OCI-LY3 (cell line): ENCODE data around the gene CIDEB.

Source experiments
- H2AFZ ChIP-seq: fragments of 200-600, 300-600 bp; shearing (Covaris generic); 2 replicates; pipeline ENCODE4 v1.6.0; 2014; ENCODE audit warnings: antibody characterized with exemption, low read depth, low read length
- H3K27ac ChIP-seq: fragments of 200-600, 300-600 bp; sonication (generic); 2 replicates; pipeline ENCODE4 v1.5.1; 2014; ENCODE audit warnings: mild to moderate bottlenecking, low read length, moderate library complexity, mixed read lengths
- H3K27me3 ChIP-seq: fragments of 200-600, 300-600 bp; sonication (generic); 2 replicates; pipeline ENCODE4 v1.6.1; 2014; ENCODE audit warnings: low read depth, low read length, mixed read lengths
- H3K36me3 ChIP-seq: fragments of 200-600, 300-600 bp; sonication (generic); replicated peaks from 2 replicates; pipeline ENCODE3; 2014; ENCODE audit warnings: low read depth, low read length, mixed read lengths
- H3K4me1 ChIP-seq: fragments of 300-600, 200-600 bp; sonication (generic); 2 replicates; pipeline ENCODE4 v1.6.1; 2014; ENCODE audit warnings: low read length, mixed read lengths
- H3K4me2 ChIP-seq: fragments of 200-600, 300-600 bp; sonication (generic); 2 replicates; pipeline ENCODE4 v1.6.1; 2014; ENCODE audit warnings: low read length, mixed read lengths
- H3K4me3 ChIP-seq: fragments of 300-600, 200-600 bp; sonication (generic); 2 replicates; pipeline ENCODE4 v1.5.1; 2014; ENCODE audit warnings: antibody characterized with exemption, mild to moderate bottlenecking, low read length, moderate library complexity
- H3K79me2 ChIP-seq: fragments of 300-600, 200-600 bp; shearing (Covaris generic); 2 replicates; pipeline ENCODE4 v1.6.1; 2014; ENCODE audit warnings: mild to moderate bottlenecking, low read length, mixed read lengths
- H3K9ac ChIP-seq: fragments of 300-600, 200-600 bp; shearing (Covaris generic); 2 replicates; pipeline ENCODE4 v1.6.0; 2014; ENCODE audit warnings: mild to moderate bottlenecking, low read length, moderate library complexity
- H3K9me3 ChIP-seq: fragments of 200-600, 300-600 bp; shearing (Covaris generic); 2 replicates; pipeline ENCODE4 v1.6.1; 2014; ENCODE audit warnings: low read length, mixed read lengths; ENCODE audit not compliant: insufficient read depth
- H4K20me1 ChIP-seq: fragments of 200-600, 300-600 bp; sonication (generic); 2 replicates; pipeline ENCODE4 v1.6.1; 2016; ENCODE audit warnings: low read length, mixed read lengths; ENCODE audit not compliant: insufficient read depth
- CTCF ChIP-seq: fragments of 200-600, 300-600 bp; sonication (generic); IDR thresholded peaks from 2 replicates; pipeline ENCODE4 v1.5.1; 2014; ENCODE audit warnings: antibody characterized with exemption, low read length, low read depth
- EZH2phosphoT487 ChIP-seq: fragments of 200-600 bp; shearing (Covaris generic); IDR thresholded peaks from 2 replicates; pipeline ENCODE4 v1.6.1; 2018; ENCODE audit warnings: antibody characterized with exemption, mixed run types, low read depth

CIDEB gene

GRCh38 chr14:24261256-24261968 lies 46.4 kb downstream of the CIDEB start:
- no peaks in the 10 kb centered on the region for H3K79me2 ChIP-seq
- no peak overlapping the region for H2AFZ ChIP-seq
- H3K36me3 ChIP-seq, result no peaks in the 10 kb centered on the region
- no peaks in the 10 kb centered on the region for H3K9me3 ChIP-seq
- H3K27me3 ChIP-seq, result no peaks in the 10 kb centered on the region
- H3K9ac ChIP-seq, result no peak overlapping the region
- TF ChIP-seq EZH2phosphoT487 (no peak), CTCF (no peak)
- H3K4me2 ChIP-seq, result no peak overlapping the region
- no peak overlapping the region for H3K4me3 ChIP-seq
- no peak overlapping the region for H3K27ac ChIP-seq
- H4K20me1 ChIP-seq, result no peaks in the 10 kb centered on the region
- H3K4me1 ChIP-seq, result no peaks in the 10 kb centered on the region

- no peak overlapping the region for H3K9ac ChIP-seq
- no peak overlapping the region for H2AFZ ChIP-seq
- TF ChIP-seq EZH2phosphoT487 (no peak), CTCF (no peak)
- no peaks in the 10 kb centered on the region for H3K79me2 ChIP-seq
- no peaks in the 10 kb centered on the region for H3K27me3 ChIP-seq
- H3K27ac ChIP-seq, result no peak overlapping the region
- H3K4me2 ChIP-seq, result no peak overlapping the region
- H3K36me3 ChIP-seq, result no peaks in the 10 kb centered on the region
- no peaks in the 10 kb centered on the region for H3K4me1 ChIP-seq
- H4K20me1 ChIP-seq, result no peaks in the 10 kb centered on the region
- no peak overlapping the region for H3K4me3 ChIP-seq
- H3K9me3 ChIP-seq, result no peaks in the 10 kb centered on the region
Measured at GRCh38 chr14:24260780-24261157, 47.0 kb downstream of the CIDEB start.

GRCh38 chr14:24260026-24260779 lies 47.6 kb downstream of the CIDEB start:
- no peak overlapping the region for H2AFZ ChIP-seq
- no peak overlapping the region for H3K4me2 ChIP-seq
- H3K79me2 ChIP-seq, result no peaks in the 10 kb centered on the region
- H3K27me3 ChIP-seq, result no peaks in the 10 kb centered on the region
- H3K27ac ChIP-seq, result no peak overlapping the region
- no peak overlapping the region for H3K9ac ChIP-seq
- no peak for TF ChIP-seq CTCF
- no peak for TF ChIP-seq EZH2phosphoT487
- H4K20me1 ChIP-seq, result no peaks in the 10 kb centered on the region
- no peaks in the 10 kb centered on the region for H3K36me3 ChIP-seq
- no peaks in the 10 kb centered on the region for H3K9me3 ChIP-seq
- H3K4me1 ChIP-seq, result no peaks in the 10 kb centered on the region
- H3K4me3 ChIP-seq, result no peak overlapping the region

GRCh38 chr14:24259282-24260025 lies 48.3 kb downstream of the CIDEB start:
- no peak overlapping the region for H2AFZ ChIP-seq
- H3K4me3 ChIP-seq, result no peak overlapping the region
- H3K9ac ChIP-seq, result no peak overlapping the region
- H4K20me1 ChIP-seq, result no peaks in the 10 kb centered on the region
- no peaks in the 10 kb centered on the region for H3K9me3 ChIP-seq
- no peak overlapping the region for H3K27ac ChIP-seq
- no peaks in the 10 kb centered on the region for H3K4me1 ChIP-seq
- H3K27me3 ChIP-seq, result no peaks in the 10 kb centered on the region
- H3K79me2 ChIP-seq, result no peaks in the 10 kb centered on the region
- H3K4me2 ChIP-seq, result no peak overlapping the region
- H3K36me3 ChIP-seq, result no peaks in the 10 kb centered on the region
- TF ChIP-seq EZH2phosphoT487 (no peak), CTCF (no peak)
